Thyroid gland (tissue), 4 donors: ENCODE measurements around the gene MRPS11.

Experiments used
- POLR2A ChIP-seq, 2 donors: fragments of 450-650 bp; IDR thresholded peaks; one replicate each; pipeline ENCODE4 v1.6.1; 2017; ENCODE audit warnings: antibody characterized with exemption in 2 of 2, mild to moderate bottlenecking in 2 of 2, moderate library complexity in 1 of 2
- TF ChIP-seq, protein P1 (sequence below), 6 experiments: fragments of 200-600 bp in 3 of 6; fragments of 450-650 bp in 3 of 6; sonication (generic) in 3 of 6; IDR thresholded peaks; one replicate each; pipeline ENCODE4 v1.5.1; 2016 to 2019; ENCODE audit warnings: antibody characterized with exemption in 6 of 6, mild to moderate bottlenecking in 2 of 6, inconsistent platforms in 1 of 6, moderate library complexity in 1 of 6

- TF ChIP-seq, protein P1, sequence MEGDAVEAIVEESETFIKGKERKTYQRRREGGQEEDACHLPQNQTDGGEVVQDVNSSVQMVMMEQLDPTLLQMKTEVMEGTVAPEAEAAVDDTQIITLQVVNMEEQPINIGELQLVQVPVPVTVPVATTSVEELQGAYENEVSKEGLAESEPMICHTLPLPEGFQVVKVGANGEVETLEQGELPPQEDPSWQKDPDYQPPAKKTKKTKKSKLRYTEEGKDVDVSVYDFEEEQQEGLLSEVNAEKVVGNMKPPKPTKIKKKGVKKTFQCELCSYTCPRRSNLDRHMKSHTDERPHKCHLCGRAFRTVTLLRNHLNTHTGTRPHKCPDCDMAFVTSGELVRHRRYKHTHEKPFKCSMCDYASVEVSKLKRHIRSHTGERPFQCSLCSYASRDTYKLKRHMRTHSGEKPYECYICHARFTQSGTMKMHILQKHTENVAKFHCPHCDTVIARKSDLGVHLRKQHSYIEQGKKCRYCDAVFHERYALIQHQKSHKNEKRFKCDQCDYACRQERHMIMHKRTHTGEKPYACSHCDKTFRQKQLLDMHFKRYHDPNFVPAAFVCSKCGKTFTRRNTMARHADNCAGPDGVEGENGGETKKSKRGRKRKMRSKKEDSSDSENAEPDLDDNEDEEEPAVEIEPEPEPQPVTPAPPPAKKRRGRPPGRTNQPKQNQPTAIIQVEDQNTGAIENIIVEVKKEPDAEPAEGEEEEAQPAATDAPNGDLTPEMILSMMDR (IDR thresholded peaks at IDR 0.05) = no peak
- TF ChIP-seq POLR2A (IDR thresholded peaks at IDR 0.05) = no peak
Measured at GRCh38 chr15:88477126-88477525, 9.6 kb downstream of the MRPS11 start.
